Neuronal stem cell (in vitro differentiated cells): ENCODE results near the gene MSH3.

Source experiments
- DNase-seq: peaks from one replicate; pipeline ENCODE4 v3.0.0-alpha.2; 2013; ENCODE audit warnings: low spot score
- H2AFZ ChIP-seq: one replicate; pipeline ENCODE4 v1.6.1; 2013; ENCODE audit warnings: mild to moderate bottlenecking, low read length, inconsistent platforms
- H2AK5ac ChIP-seq: 2 replicates; pipeline ENCODE4 v1.6.1; 2013; ENCODE audit warnings: low read depth, mild to moderate bottlenecking, inconsistent platforms, low read length, moderate library complexity, mixed read lengths
- H2BK120ac ChIP-seq: 2 replicates; pipeline ENCODE4 v1.6.1; 2013; ENCODE audit warnings: low read depth, mild to moderate bottlenecking, inconsistent platforms, low read length, moderate library complexity, mixed read lengths
- H2BK12ac ChIP-seq: one replicate; pipeline ENCODE4 v1.6.1; 2013; ENCODE audit warnings: low read length, inconsistent platforms
- H2BK15ac ChIP-seq: 2 replicates; pipeline ENCODE4 v1.6.1; 2013; ENCODE audit warnings: mild to moderate bottlenecking, low read length, inconsistent platforms, mixed read lengths
- H2BK5ac ChIP-seq: one replicate; pipeline ENCODE4 v1.6.1; 2013; ENCODE audit warnings: inconsistent platforms, mild to moderate bottlenecking, low read length, moderate library complexity
- H3K14ac ChIP-seq: one replicate; pipeline ENCODE4 v1.6.1; 2013; ENCODE audit warnings: low read length, inconsistent platforms
- H3K18ac ChIP-seq: 2 replicates; pipeline ENCODE4 v1.6.1; 2013; ENCODE audit warnings: low read length, inconsistent platforms
- H3K23ac ChIP-seq: 2 replicates; pipeline ENCODE4 v1.6.1; 2013; ENCODE audit warnings: low read depth, mild to moderate bottlenecking, mixed read lengths, low read length, inconsistent platforms; ENCODE audit not compliant: poor library complexity
- H3K27ac ChIP-seq: replicated peaks from 3 replicates; pipeline ENCODE4 v1.5.1; 2013; ENCODE audit warnings: low read length, inconsistent platforms
- H3K27me3 ChIP-seq, 3 experiments: 2 replicates each; pipeline ENCODE4 v1.6.1; 2013; ENCODE audit warnings: low read length in 3 of 3, mild to moderate bottlenecking in 2 of 3, inconsistent platforms in 1 of 3, low read depth in 1 of 3, mixed read lengths in 1 of 3, moderate library complexity in 1 of 3; ENCODE audit not compliant: control insufficient read depth in 3 of 3, insufficient read depth in 3 of 3
- H3K36me3 ChIP-seq, 2 donors: replicated peaks in 1 of 2; 2 replicates each; pipeline ENCODE4 v1.6.1; 2013; ENCODE audit warnings: low read length in 2 of 2; ENCODE audit not compliant: control insufficient read depth in 2 of 2, insufficient read depth in 2 of 2
- H3K4ac ChIP-seq: 2 replicates; pipeline ENCODE4 v1.6.1; 2013; ENCODE audit warnings: inconsistent platforms, mild to moderate bottlenecking, low read length, moderate library complexity
- H3K4me1 ChIP-seq, 2 donors: 1 replicate in 1 of 2; 2 replicates in 1 of 2; pipeline ENCODE4 v1.6.1; 2013; ENCODE audit warnings: low read length in 2 of 2, low read depth in 1 of 2; ENCODE audit not compliant: control insufficient read depth in 2 of 2, insufficient read depth in 1 of 2
- H3K4me2 ChIP-seq: one replicate; pipeline ENCODE4 v1.6.1; 2013; ENCODE audit warnings: mild to moderate bottlenecking, low read length, inconsistent platforms; ENCODE audit not compliant: insufficient read depth, poor library complexity, severe bottlenecking
- H3K4me3 ChIP-seq, 2 donors: 2 replicates each; pipeline ENCODE4 v1.5.1; 2013; ENCODE audit warnings: low read length in 2 of 2, mild to moderate bottlenecking in 2 of 2, inconsistent platforms in 1 of 2, moderate library complexity in 1 of 2
- H3K79me1 ChIP-seq: one replicate; pipeline ENCODE4 v1.6.1; 2013; ENCODE audit warnings: low read depth, mild to moderate bottlenecking, inconsistent platforms, low read length, moderate library complexity
- H3K9ac ChIP-seq: one replicate; pipeline ENCODE4 v1.6.1; 2013; ENCODE audit warnings: mild to moderate bottlenecking, low read depth, low read length, inconsistent platforms; ENCODE audit not compliant: poor library complexity
- H3K9me3 ChIP-seq, 2 donors: replicated peaks in 1 of 2; 2 replicates each; pipeline versions ENCODE3 to v1.6.1; 2013; ENCODE audit warnings: low read length in 2 of 2, mild to moderate bottlenecking in 2 of 2, inconsistent platforms in 1 of 2, low read depth in 1 of 2, mixed read lengths in 1 of 2, moderate library complexity in 1 of 2; ENCODE audit not compliant: control insufficient read depth in 2 of 2, insufficient read depth in 1 of 2
- H4K8ac ChIP-seq: one replicate; pipeline ENCODE4 v1.6.1; 2013; ENCODE audit warnings: low read depth, mild to moderate bottlenecking, inconsistent platforms, low read length, moderate library complexity
- H4K91ac ChIP-seq: one replicate; pipeline ENCODE4 v1.6.1; 2013; ENCODE audit warnings: low read length, low read depth, mild to moderate bottlenecking, inconsistent platforms; ENCODE audit not compliant: poor library complexity
- WGBS, 2 donors: extraction: QIAGEN DNeasy Blood & Tissue Kit; methylation state at CpG; one replicate each; pipeline ENCODE4 v1.1.7; 2013; ENCODE audit warnings: missing lambda C conversion rate in 2 of 2, mixed read lengths in 1 of 2; ENCODE audit not compliant: insufficient read length in 2 of 2, insufficient replicate concordance in 1 of 2; ENCODE audit errors: extremely low coverage in 2 of 2; 5-methylcytosine and 5-hydroxymethylcytosine counted together

MSH3 gene

DNA sequence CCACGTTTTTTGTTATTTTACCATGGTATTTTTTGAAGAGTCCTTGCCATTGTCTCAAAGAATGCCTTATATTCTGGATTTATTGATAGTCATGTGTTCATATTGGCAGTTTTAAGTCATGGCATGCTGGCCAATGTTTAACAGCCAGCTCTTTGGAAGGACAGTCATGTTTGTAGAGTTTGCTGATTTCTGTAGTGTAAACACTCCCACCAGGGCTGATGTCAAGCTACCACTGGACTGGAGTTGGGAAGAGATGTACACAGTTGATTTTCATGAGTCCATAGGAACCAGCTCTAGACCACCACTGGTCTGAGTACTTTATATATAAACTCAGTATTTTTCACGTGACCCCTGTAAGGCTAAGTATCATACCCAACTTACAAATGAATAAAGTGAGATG lies 125.6 kb downstream of the MSH3 start:
- Histone ChIP-seq H3K27ac (no peak overlapping the region), H3K27me3 (no peaks in the 10 kb centered on the region), H2BK15ac (no peak overlapping the region), H3K36me3 (peaks cover 1 to 39% of the 10 kb centered on the region in 2 donors), H3K4me1 (no peaks in the 10 kb centered on the region), H2BK5ac (no peak overlapping the region), H2BK12ac (no peak overlapping the region), H3K9ac (no peak overlapping the region), H3K4me3 (no peak overlapping the region), H3K4ac (no peak overlapping the region), H3K9me3 (no peaks in the 10 kb centered on the region), H3K18ac (no peak overlapping the region), H3K4me2 (no peak overlapping the region), H2BK120ac (no peak overlapping the region), H3K23ac (no peak overlapping the region), H4K91ac (no peak overlapping the region), H3K14ac (no peak overlapping the region), H4K8ac (no peak overlapping the region), H2AK5ac (no peak overlapping the region), H2AFZ (no peak overlapping the region), H3K79me1 (no peaks in the 10 kb centered on the region)
- WGBS, 2 donors: no CpG with 5 or more reads among the region's 2 CpGs
- no peak for DNase-seq

DNA sequence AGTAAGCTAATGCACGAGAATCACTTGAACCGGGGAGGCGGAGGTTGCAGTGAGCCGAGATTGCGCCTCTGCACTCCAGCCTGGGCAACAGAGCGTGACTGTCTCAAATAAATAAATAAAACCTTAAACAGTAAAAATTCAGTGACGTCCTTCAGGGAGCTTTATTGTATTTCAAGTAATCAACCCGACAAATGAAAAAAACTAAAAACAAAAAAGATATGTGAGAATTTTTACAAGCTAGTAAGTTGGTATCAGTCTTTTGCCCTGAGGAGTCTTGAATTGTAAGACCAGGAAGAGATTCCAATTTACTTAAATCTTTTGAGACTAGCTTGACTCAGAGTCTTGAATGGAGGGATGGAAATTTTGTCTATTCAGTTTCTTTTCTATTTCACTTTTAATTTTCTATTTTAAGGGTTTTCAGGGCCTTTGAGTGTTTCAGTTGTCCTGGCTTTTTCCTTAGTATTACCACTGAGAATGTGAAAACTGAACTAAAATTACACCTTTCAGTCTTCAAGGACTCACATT lies 126.4 kb downstream of the MSH3 start:
- no peak overlapping the region for H4K8ac ChIP-seq
- no peaks in the 10 kb centered on the region for H3K4me1 ChIP-seq
- no peak overlapping the region for H3K9ac ChIP-seq

DNA sequence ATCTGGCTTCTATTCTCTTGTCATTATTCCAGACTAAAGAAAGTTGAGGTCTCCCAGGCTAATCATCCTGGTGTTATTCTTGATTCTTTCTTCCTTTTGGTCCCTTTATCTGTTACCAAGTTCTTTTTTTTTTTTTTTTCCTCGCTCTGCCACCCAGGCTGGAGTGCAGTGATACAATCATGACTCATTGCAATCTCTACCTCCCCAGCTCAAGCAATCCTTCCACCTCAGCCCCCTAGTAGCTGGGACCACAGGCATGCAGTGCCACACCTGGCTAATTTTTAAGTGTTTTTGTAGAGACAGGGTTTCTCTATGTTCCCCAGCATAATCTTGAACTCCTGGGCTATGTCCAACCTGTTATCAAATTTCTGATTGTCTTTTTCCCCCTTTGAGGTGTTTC lies 126.9 kb downstream of the MSH3 start:
- H3K4me2 ChIP-seq: no peak overlapping the region
- no peak overlapping the region for H3K4me3 ChIP-seq
- no peaks in the 10 kb centered on the region for H3K9me3 ChIP-seq
- no peak overlapping the region for H3K27ac ChIP-seq
- no peak overlapping the region for H3K18ac ChIP-seq
- no peak overlapping the region for H2AK5ac ChIP-seq
- H2BK120ac ChIP-seq: no peak overlapping the region
- H3K9ac ChIP-seq: no peak overlapping the region
- H3K4me1 ChIP-seq: no peaks in the 10 kb centered on the region
- H2BK12ac ChIP-seq: no peak overlapping the region
- no peak overlapping the region for H2BK5ac ChIP-seq
- H4K8ac ChIP-seq: no peak overlapping the region
- no peak overlapping the region for H2BK15ac ChIP-seq
- no peaks in the 10 kb centered on the region for H3K79me1 ChIP-seq
- DNase-seq: no peak
- H3K23ac ChIP-seq: no peak overlapping the region
- no peak overlapping the region for H3K14ac ChIP-seq
- H2AFZ ChIP-seq: no peak overlapping the region
- H4K91ac ChIP-seq: no peak overlapping the region
- peaks cover 1 to 42% of the 10 kb centered on the region in 2 donors for H3K36me3 ChIP-seq
- H3K27me3 ChIP-seq: no peaks in the 10 kb centered on the region
- no CpG with 5 or more reads among the region's 1 CpG for WGBS, 2 donors
- no peak overlapping the region for H3K4ac ChIP-seq

More for the DNA sequence above, 126.4 kb downstream of the MSH3 start:
- H3K23ac ChIP-seq: no peak overlapping the region
- peaks cover 1 to 41% of the 10 kb centered on the region in 2 donors for H3K36me3 ChIP-seq
- H3K4me2 ChIP-seq: no peak overlapping the region
- no peak overlapping the region for H3K4me3 ChIP-seq
- no peak overlapping the region for H2AFZ ChIP-seq
- no peaks in the 10 kb centered on the region for H3K27me3 ChIP-seq
- no peak overlapping the region for H2BK12ac ChIP-seq
- no peak overlapping the region for H3K18ac ChIP-seq
- H3K27ac ChIP-seq: no peak overlapping the region
- WGBS, 2 donors: no CpG with 5 or more reads among the region's 8 CpGs
- no peak overlapping the region for H4K91ac ChIP-seq
- no peak overlapping the region for H2BK5ac ChIP-seq
- H2AK5ac ChIP-seq: no peak overlapping the region
- H2BK120ac ChIP-seq: no peak overlapping the region
- no peak overlapping the region for H3K14ac ChIP-seq
- H2BK15ac ChIP-seq: no peak overlapping the region
- no peaks in the 10 kb centered on the region for H3K79me1 ChIP-seq
- no peaks in the 10 kb centered on the region for H3K9me3 ChIP-seq
- H3K4ac ChIP-seq: no peak overlapping the region
- DNase-seq: no peak

DNA sequence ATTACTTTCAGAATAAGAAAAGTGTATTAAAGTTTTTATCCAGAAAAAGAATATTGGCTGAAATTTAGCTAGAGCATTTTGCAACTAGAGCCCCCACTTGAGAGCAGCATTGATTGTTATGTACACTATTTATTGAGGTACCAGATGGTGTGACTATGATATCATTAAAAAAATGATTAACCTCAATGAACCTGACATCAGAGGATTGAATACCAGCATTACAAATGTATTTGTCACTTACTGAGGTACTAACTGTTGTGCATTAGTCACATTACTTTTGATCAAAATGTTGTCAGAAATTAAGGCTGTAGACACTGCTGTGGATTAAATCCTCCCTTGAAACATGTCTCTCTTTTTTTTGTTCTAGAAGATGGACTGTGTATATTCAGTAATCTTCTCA lies 128.2 kb downstream of the MSH3 start:
- no peak overlapping the region for H3K4me2 ChIP-seq
- no peak overlapping the region for H2BK5ac ChIP-seq
- no peak overlapping the region for H3K9ac ChIP-seq
- no peak overlapping the region for H4K91ac ChIP-seq
- H2AK5ac ChIP-seq: no peak overlapping the region
- no peaks in the 10 kb centered on the region for H3K79me1 ChIP-seq
- no peaks in the 10 kb centered on the region for H3K4me1 ChIP-seq
- H2AFZ ChIP-seq: no peak overlapping the region
- peaks cover 3 to 32% of the 10 kb centered on the region in 2 donors for H3K36me3 ChIP-seq
- DNase-seq: no peak
- H3K4ac ChIP-seq: no peak overlapping the region
- H3K18ac ChIP-seq: no peak overlapping the region
- H4K8ac ChIP-seq: no peak overlapping the region
- H2BK120ac ChIP-seq: no peak overlapping the region
- no peak overlapping the region for H3K27ac ChIP-seq
- H2BK15ac ChIP-seq: no peak overlapping the region
- no peak overlapping the region for H2BK12ac ChIP-seq
- no peaks in the 10 kb centered on the region for H3K27me3 ChIP-seq
- H3K9me3 ChIP-seq: no peaks in the 10 kb centered on the region
- H3K14ac ChIP-seq: no peak overlapping the region
- H3K4me3 ChIP-seq: no peak overlapping the region
- H3K23ac ChIP-seq: no peak overlapping the region
